ENCODE measurements around the gene RPAIN.
"Not testable (repeated sequence)": the region's sequence is repeated elsewhere in the genome, so short reads cannot be mapped to it uniquely, and the experiment has no call there.

RPAIN gene

GRCh38 chr17:5430413-5430999 is 10.5 kb downstream of the RPAIN start:
- DNase-seq: no peak

GRCh38 chr17:5431234-5431633 is 11.3 kb downstream of the RPAIN start:
- DNase-seq: not testable (repeated sequence)

- no peak for DNase-seq
Observed at GRCh38 chr17:5431949-5432556, 12.1 kb downstream of the RPAIN start.

- DNase-seq: no peak
Observed at GRCh38 chr17:5434984-5435383, 15.0 kb downstream of the RPAIN start.

- DNase-seq: not testable (repeated sequence)
Observed at GRCh38 chr17:5435781-5436315, 15.9 kb downstream of the RPAIN start.

- DNase-seq: no peak
Observed at GRCh38 chr17:5437721-5438317, 17.8 kb downstream of the RPAIN start.

- peak; percentile 92 for DNase-seq
Observed at GRCh38 chr17:5438716-5439445, 18.9 kb downstream of the RPAIN start, which contains the start of gene C1QBP. Gene C1QBP (minus strand): TSS chr17:5439155. CDS start chr17:5439073, 82 bp downstream.

- no peak for DNase-seq
Observed at GRCh38 chr17:5439446-5439764, 19.4 kb downstream of the RPAIN start.

GRCh38 chr17:5443728-5444127 is 23.7 kb downstream of the RPAIN start:
- no peak for DNase-seq

- no peak for DNase-seq
Observed at GRCh38 chr17:5444209-5444608, 24.2 kb downstream of the RPAIN start.

GRCh38 chr17:5446786-5447185 is 26.8 kb downstream of the RPAIN start:
- no peak for DNase-seq

GRCh38 chr17:5464717-5465507 is 44.9 kb downstream of the RPAIN start:
- DNase-seq: no peak

GRCh38 chr17:5466295-5466694 is 46.3 kb downstream of the RPAIN start:
- no peak for DNase-seq

GRCh38 chr17:5467416-5467815 is 47.4 kb downstream of the RPAIN start:
- DNase-seq: no peak

- DNase-seq: peak; percentile 40
Observed at GRCh38 chr17:5468075-5468473, 48.1 kb downstream of the RPAIN start.

GRCh38 chr17:5472511-5472910 is 52.5 kb downstream of the RPAIN start:
- no peak for DNase-seq

- no peak for DNase-seq
Observed at GRCh38 chr17:5473906-5474305, 53.9 kb downstream of the RPAIN start.

- DNase-seq: no peak
Observed at GRCh38 chr17:5478992-5479391, 59.0 kb downstream of the RPAIN start.

- no peak for DNase-seq
Observed at GRCh38 chr17:5480962-5481361, 61.0 kb downstream of the RPAIN start.

- no peak for DNase-seq
Observed at GRCh38 chr17:5481451-5481850, 61.5 kb downstream of the RPAIN start.

Measured in activated naive CD4-positive, alpha-beta T cell treated with Interleukin-2 at 50 U/mL for 16 hours (primary cell).